Measurements from ENCODE around the gene ANKH.

DNA sequence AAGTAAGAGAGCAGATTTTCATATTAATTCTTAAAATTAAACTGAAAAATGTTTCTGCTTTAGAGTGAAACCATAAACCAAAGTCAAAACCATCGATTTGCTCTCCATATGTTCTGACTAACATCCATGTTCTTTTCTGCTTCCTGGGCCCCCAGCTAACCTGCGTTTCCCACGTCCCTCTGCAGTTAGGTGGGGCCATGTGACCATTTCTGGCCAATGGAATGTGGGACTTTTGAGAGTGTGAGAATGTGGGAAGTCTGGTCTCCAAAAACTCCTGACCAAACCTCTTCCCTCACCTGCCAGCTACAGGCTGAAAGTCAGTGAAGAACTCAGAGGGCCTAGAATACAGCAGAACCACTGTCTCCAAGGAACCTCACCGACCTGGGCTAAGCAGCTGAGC is 44.9 kb downstream of the ANKH start:
- TF ChIP-seq, protein P1, sequence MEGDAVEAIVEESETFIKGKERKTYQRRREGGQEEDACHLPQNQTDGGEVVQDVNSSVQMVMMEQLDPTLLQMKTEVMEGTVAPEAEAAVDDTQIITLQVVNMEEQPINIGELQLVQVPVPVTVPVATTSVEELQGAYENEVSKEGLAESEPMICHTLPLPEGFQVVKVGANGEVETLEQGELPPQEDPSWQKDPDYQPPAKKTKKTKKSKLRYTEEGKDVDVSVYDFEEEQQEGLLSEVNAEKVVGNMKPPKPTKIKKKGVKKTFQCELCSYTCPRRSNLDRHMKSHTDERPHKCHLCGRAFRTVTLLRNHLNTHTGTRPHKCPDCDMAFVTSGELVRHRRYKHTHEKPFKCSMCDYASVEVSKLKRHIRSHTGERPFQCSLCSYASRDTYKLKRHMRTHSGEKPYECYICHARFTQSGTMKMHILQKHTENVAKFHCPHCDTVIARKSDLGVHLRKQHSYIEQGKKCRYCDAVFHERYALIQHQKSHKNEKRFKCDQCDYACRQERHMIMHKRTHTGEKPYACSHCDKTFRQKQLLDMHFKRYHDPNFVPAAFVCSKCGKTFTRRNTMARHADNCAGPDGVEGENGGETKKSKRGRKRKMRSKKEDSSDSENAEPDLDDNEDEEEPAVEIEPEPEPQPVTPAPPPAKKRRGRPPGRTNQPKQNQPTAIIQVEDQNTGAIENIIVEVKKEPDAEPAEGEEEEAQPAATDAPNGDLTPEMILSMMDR (IDR thresholded peaks at IDR 0.05), result no peak
- TF ChIP-seq POLR2AphosphoS5 (IDR thresholded peaks at IDR 0.05; ENCODE audit: insufficient read depth in 1 of 2, low read depth in 1 of 2) (no peak), POLR2A (IDR thresholded peaks at IDR 0.05) (no peak)
